Activated CD8-positive, alpha-beta memory T cell treated with anti-CD3 and anti-CD28 coated beads for 24 hours (primary cell): ENCODE results near the gene NTPCR.
A peak's percentile ranks its signal among the peaks of the same experiment; 100 is the strongest.
"Not testable (repeated sequence)": the region's sequence is repeated elsewhere in the genome, so short reads cannot be mapped to it uniquely, and the experiment has no call there.

ENCODE experiments used
- DNase-seq: peaks from one replicate; pipeline ENCODE4 v3.0.0-alpha.2; 2020

NTPCR gene

DNA sequence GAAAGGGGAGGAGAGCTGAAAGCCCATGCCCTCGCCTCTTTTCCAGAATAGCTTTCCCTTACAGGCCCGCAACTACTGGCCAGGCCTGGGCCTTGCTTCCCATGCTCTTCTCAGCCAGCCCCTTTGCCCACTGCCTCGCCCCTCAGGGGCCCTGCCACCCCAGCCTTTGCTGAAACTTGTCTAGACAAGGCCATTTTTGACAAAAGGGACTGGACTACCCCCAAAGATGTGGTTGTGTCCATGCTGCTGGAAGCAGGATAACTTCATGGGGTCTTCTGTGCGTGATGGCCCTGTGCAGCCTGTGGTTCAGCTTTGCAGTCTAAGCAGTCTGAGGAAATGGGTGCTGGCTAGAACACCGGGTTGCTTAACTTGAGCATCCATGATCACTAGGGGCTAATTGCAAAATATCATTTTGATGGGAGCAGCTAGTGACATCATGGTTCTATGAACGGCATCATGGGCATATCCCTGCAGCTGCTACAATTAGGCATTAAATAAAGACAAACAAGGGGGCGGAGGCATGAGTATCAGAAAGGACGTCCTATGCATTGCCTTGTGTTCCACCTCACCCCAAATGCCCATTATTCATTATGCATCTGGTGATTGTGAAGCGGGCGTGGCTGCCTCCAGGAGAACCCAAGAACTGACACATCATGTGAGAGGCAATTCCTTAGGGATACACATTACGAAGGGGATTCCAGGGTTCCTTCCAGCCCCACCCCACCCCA is 36.8 kb downstream of the NTPCR start:
- peak; percentile 42 for DNase-seq

DNA sequence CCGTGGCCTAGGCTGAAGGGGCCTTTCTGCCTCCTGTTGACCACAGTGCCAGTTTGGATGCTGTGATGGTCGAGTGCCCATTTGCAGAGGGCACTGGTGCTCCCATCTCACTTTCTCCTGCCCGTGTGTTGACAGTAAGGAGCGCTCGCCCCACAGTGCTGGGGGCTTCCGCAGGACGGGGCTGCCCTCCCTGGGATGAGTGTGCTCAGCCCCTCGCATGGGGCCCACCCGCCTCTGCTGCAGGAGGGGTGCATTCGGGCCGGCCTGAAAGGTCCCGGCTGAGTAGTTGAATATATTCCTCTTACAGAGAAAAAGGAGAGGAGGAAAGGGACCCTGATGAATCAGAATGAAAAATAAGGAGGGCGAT is 37.3 kb downstream of the NTPCR start:
- no peak for DNase-seq

DNA sequence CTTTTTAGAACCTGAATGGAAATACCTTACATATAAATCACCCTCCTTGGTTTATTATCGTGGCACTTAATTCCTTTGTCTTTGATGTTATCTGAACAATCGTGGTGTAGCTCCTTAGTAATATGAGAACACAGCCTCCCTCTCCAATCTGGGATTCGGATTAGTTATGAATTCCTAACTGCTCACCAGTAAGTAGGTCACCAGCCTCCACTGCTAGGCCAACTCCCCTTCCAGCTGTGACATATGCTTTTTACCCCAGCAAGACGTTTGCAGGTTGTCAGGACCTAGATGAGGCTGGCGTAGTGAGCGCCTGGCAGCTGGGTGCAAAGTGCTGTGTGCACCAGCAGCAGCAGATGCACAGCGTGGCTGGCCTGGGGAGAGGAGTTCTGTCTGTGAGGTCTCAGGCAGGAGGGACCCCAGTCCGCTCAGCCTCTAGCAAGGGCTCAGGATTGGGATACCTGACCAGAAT is 38.2 kb downstream of the NTPCR start:
- peak; percentile 50 for DNase-seq

DNA sequence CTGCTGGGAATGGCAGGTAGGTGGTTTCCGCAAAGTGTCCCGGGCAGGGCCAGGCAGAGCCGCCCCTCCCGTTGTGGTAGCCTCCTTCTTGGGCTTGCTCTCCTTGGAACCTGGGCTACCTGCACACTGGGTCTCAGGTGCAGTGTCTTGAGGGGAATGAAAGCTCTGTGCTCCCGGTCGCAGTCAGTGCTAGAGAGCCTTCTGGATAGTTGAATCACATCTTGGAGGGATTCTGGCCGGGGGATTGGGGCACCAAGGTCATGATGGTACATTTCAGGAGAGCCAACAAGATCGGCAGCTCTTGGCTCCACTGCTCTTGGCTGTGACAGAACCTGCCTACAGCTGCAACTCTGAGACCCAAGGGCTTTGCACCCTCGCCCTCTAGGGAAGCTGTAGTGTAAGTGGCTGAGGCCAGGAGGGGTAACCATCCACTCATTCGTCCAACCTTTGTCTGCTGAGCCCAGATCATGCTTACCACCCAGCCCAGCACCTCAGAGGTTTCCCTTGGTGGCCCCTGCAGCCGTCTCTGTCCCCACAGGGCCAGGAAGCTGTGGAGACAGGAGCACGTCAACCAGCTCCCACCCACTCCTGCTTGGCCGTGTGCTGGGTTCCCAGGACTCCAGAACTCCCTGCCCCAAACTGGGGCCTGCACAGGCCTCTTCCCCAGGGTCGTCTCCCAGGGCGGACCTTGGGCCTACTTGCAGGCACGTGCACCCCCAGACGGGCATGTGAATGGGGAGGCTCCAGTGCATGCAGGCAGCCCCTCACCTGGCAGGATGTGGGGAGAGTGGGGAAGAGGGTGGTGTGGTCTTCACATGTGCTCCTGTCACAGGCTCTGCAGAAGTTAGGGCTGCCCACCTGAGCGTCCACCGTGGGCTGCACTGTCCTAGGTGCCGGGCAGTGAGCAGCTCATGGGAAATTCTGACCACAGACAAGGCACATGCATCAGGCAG is 40.0 kb downstream of the NTPCR start:
- no peak for DNase-seq

DNA sequence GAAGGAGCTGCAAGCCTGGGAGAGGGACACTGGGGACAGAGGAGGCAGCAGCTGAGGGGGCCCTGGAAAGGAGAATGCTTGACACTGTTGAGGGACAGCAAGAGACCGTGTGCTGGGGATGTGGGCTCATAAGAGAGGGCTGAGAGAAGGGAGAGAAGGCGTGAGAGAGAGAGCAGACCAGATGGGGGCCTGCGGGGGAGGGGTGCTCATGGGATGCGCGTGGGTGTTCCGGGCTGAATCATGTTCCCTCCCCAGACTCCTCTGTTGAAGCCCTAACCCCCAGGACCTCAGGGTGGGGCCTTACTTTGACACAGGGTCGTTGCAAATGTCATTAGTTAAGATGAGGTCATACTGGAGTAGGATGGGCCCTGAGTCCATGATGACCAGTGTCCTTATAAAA is 40.8 kb downstream of the NTPCR start:
- DNase-seq = no peak

DNA sequence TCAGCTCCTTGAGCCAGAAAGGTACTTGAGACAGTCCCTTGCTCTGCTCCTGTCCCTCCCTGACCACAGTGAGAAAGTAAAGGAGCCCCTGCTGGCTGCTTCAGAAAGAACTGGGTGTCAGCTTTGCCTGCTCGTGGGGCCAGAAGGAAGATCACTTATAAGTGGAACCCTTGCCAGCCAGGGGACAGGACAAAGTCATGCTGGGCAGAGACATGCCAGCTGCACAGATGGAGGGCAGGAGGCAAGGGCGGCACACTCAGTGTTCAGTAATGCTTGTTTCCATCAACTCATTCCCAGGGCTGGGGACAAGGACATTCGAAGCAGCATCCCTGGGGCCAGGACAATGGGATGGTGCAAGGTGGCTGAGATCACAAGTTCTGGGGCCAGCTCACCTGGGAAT is 41.8 kb downstream of the NTPCR start:
- DNase-seq = no peak

DNA sequence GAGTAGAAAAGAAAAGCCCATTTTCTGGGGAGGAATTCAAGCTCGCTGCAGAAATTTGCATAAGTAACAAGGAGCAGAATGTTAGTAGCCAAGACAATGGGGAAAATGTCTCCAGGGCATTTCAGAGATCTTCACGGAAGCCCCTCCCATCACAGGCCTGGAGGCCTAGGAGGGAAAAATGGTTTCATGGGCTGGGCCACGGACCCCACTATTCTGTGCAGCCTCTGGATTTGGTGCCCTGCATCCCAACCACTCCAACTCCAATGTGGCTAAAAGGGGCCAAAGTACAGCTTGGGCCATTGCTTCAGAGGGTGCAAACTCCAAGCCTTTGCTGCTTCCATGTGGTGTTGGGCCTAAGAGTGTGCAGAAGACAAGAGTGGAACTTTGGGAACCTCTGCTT is 43.1 kb downstream of the NTPCR start:
- no peak for DNase-seq

DNA sequence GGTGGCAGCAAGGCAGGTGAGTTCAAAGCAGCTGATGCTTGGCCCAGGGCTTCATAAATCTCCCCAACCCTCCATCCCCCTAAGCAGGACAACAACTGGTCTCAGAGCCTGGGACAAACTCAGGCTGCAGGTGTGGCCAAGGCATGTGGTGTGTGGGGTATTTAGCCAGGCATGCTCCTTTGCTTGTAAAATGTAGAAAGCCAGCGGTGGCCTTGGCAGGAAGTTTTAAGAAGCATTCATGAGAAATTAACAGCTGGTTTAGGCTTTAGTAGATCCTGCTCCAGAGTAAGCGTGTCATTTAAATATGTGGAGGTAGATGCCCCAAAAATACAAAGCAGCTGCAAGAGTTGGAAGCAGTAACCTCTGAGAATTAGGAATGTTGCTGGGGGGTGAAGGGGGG is 44.8 kb downstream of the NTPCR start:
- no peak for DNase-seq

DNA sequence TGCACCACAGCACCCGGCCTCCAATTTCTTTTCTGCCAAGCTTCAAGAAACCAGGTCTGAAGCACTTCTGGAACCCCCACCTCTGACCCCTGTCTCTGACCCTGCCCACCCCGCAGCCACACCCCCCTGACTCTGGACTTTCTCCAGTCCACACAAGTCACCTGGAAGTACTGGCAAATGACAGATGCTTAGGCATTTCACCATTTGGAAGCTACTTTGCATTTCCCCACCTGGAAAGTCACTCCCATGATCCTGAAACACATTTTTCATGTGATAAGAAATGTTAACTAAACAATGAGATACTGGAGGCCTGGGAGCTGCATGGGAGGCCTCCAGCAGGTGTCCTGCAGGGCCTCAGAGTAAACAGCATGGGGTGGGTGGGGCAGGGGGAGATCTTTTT is 45.7 kb downstream of the NTPCR start:
- DNase-seq = no peak

DNA sequence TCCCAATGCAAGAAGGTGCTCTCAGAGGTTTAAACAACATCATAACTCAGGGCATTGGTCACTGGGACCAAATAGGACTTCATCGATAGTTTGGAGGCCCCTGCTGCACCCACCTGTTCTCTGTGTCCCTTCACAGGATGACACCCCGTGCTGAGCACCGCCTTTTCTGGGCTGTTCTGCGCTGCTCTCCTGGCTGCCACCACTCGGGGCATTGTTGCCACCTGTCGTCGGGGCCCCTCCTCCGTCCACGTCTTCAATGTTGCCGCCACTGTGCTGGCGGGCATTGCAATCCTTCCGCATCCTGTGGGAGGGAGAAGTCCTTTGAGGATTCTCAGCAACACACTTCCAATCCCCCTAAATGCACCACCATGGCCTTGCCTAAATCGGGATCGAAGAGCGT is 47.7 kb downstream of the NTPCR start:
- DNase-seq = no peak

DNA sequence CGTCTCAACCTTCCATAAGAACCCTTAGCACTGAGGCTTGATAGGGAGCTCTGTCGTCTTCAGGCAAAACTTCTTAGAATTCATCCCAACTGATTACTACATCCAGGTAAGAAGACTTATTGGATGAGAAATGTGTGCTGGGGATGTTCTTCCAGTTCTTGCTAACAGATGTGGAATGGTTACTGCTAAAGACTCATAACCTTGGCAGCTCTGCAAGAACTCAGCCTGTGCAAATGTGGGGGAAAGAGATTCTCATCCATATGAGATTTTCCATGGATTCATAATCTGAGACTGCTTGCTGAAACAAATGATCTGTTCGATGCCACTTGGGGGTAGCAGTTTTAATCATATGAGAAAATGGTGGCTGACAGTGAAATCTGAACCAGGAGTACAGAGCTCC is 48.2 kb downstream of the NTPCR start:
- no peak for DNase-seq

DNA sequence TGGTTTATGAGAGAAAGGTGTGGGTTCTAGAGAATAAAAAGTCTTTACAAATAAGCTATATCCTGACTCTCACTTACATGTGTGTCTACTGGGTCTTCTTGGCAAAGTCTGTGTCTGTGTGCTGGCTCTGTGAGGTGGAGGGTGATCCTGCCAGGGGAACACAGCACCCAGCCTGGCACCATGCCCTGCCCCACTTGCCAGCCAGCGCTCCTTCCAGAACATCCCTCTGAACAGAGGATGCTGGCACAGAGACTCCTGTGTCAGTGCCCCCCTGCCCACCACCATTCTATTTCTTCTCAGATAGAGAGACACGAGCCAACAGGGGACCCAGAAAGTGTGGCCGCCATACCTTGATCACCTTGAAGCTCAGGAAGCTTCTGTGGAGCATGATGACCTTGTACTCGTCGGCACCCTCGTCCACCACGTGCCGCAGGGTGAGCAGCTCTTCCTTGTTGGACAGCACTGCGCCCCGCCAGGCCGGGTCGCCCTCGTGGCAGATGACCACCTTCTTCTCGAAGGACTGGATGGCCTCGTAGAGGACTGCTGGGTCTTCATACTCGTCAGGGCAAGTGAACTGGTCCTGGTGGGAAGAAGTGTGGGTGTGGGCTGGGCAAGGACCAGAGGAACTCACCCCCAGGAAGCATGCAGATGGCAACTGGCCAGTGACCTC is 49.7 kb downstream of the NTPCR start:
- no peak for DNase-seq

DNA sequence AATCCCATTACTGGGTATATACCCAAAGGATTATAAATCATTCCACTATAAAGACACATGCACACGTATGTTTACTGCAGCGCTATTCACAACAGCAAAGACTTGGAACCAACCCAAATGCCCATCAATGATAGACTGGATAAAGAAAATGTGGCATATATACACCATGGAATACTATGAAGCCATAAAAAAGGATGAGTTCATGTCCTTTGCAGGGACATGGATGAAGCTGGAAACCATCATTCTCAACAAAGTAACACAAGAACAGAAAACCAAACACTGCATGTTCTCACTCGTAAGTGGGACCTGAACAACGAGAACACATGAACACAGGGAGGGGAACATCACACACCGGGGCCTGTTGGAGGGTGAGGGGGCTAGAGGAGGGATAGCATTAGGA is 53.2 kb downstream of the NTPCR start:
- DNase-seq = not testable (repeated sequence)

DNA sequence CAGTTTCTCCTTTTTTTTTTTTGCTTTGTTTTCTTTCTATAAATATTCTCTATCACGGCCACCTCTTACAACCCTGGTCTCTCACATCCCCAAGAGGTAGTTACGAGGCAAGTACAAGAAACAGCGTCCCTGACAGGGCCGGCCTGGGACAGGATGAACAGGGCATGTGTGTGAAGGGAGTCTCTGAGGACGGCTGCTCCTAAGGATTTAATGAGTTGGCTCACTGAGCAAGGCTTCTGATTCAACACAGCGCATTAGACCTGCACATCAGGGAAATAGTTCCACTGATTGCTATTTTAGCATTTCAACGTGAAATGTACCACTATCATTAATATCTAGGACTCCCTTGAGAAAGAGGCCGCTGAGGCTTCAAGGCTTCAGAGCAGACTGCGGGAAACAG is 54.0 kb downstream of the NTPCR start:
- no peak for DNase-seq

DNA sequence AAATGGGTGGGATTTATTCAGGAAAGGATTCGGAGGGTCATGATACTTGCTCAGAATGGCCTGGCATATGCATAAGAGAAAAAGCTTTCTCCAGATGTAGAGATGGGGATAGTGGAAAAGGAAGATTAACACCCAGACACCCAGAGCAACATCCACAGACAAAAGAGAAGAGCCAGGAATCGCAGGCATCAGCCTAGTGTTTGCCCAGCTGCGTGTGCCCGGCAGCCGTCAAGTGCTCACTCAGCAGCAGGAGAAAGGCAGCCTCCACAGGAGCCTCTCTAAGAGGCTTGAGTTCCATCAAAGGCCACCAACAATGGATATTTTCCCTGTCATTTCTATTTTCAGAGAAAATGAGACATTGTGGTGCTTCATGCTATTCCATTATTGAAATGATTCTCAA is 54.7 kb downstream of the NTPCR start:
- DNase-seq = peak; percentile 11

DNA sequence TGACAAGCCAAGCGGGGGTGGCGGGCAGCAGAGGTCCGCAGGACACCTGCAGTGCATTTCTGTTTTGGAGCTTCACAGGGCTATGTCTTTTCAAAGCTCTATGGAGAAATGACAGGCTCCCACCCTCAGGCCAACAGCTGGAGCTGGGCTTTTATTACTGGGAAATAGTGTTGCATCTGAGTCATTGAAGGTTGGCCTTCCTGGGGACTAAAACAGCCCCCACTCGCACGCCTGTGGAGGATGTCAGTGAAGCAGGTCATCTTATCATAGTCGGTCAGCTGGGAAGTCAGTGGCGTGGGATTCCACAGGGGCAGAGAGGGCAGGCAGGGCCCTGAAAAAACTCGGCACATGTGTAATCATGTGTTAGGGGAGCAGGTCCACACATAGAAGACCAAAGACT is 55.3 kb downstream of the NTPCR start:
- DNase-seq = peak; percentile 3

DNA sequence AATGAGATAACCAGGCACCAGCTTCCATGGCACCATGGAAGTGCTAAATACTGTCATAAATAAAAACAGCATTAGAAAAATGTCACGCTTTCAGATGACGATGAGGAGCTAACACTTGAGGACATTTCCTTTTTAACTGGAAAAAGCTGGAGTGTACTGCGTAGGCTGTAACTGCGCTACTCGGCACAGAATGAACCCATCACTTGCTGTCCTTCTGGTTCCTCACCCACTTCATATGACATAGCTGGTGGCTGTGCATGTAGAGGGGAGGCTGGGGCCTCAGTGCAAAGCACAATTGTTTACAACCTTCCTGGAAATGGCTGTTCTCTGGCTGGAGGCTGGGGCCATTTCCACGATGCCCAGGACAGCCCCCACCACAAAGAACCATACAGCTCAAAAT is 55.7 kb downstream of the NTPCR start:
- no peak for DNase-seq

DNA sequence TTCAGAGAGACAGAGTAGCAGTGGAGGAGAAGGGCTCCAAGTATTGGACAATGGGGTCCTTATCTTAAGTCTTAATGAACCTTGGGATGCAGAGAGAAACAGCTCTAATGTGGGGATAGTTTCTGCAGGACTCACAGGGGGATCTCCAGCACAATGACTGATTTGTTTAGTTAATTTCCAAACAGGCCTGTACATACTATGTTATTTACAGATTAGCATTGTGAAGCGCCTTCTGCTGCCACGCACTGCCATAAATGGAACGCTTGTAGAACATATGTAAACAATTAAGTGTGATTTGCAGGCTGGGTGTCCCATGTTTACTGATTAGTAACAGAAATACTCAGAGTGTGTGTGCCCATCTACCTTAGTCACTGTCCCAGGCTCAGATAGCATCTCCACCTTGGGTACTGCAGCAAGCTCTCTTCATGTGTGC is 56.1 kb downstream of the NTPCR start:
- DNase-seq = no peak

DNA sequence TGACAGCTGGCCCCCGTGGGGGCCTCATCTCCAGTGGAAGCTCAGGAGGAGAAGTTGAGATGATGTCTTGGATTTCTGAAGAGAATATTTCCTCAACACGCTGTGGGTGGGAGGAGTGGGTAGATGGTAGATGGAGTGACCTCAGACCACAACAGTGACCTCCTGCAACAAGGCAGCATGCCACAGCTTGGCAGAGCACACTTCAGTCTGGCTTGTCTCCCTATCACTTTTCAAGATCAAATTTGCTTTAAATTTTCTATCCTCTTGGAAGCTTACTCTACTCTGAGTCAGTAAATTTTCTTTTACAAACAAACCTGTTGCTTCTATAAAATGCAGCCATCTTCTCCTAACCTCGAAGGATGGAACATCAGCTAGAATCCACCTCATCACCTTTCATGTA is 59.7 kb downstream of the NTPCR start:
- no peak for DNase-seq

DNA sequence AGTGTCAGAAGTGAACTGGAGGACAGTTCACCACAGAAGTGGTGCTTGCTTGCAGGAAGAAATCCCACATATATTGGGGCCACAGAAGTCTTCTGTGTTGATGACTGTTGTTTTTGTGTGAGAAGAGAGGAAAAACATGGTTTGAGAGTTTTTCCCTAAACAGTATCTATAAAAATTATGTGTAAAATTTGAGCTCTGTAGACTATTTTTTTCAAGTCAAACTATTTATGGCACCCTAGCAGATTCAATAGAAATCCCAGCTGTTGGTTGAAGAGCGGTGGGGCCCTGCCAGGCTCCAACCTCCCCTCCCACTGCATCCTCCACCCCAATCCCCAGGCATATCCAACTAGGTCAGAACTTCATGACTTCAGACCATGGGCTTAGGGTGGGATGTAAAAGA is 61.6 kb downstream of the NTPCR start:
- DNase-seq = no peak

DNA sequence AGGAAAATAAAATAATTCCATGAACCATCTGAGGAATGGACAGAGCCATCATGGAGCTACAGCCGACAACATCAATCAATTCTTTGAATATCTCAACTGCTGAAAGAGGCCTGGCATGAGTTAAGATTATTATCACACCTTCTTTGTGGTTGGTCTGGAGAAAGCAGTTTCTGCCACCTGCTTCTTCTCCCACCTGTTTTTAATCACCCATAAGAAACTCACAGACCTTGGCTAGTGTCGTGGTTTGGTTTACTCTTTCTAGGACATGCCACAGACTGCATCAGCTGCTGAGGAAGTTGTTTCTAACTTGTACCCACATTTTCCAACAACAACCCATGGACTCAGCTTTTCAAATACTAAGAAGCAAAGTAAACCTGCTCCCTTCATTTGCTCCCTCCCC is 65.6 kb downstream of the NTPCR start:
- no peak for DNase-seq

DNA sequence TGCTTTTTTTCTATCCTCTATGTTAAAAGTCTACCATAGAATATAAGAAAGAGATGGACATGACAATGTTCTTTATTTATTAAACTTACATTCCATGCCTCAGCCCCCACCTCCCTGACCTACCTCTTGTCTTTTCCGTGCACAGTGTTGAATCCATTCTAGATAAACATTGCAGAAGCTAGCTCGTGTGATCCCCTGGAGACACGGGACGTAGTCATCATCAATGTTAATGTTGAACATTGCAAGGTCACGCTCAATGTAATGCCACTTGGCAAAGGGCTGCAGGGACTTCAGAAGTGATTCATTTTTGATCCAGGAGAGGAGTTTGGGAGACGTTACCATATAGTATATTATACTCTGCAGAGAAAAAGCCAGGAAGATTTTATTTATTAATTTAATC is 66.4 kb downstream of the NTPCR start:
- DNase-seq = no peak

DNA sequence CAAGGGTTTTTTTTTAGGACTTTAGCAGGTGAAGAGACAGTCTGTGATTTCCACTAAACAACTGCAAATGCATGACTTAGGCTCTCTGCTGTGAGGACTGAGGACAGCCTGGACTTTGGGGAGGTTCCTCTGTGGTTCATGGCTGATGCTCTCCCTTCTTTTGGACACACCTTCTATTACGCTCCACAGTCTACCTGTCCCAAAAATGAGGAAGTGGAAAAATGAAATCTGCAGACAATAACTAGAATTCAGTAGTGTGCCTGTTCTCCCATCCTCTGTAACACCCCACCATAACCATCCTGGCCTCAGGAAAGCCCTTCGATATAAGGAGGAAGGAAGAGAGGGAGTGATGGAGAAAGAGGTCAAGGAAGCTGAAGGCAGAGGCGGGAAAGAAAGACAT is 68.7 kb downstream of the NTPCR start:
- no peak for DNase-seq
